Measurements from ENCODE around the gene GPAT2. TPM values are rescaled to one million over a fixed set of nuclear protein-coding genes. Genes with fewer than 3 reads are reported as not detected.
A peak's percentile ranks its signal among the peaks of the same experiment; 100 is the strongest.

The GPAT2 gene
- total and polyA plus RNA-seq, 2 of the 8 experiments (the other 6 are each of a cell fraction or from before 2014, with no cell fraction given): 0.26 to 0.63 TPM

DNA sequence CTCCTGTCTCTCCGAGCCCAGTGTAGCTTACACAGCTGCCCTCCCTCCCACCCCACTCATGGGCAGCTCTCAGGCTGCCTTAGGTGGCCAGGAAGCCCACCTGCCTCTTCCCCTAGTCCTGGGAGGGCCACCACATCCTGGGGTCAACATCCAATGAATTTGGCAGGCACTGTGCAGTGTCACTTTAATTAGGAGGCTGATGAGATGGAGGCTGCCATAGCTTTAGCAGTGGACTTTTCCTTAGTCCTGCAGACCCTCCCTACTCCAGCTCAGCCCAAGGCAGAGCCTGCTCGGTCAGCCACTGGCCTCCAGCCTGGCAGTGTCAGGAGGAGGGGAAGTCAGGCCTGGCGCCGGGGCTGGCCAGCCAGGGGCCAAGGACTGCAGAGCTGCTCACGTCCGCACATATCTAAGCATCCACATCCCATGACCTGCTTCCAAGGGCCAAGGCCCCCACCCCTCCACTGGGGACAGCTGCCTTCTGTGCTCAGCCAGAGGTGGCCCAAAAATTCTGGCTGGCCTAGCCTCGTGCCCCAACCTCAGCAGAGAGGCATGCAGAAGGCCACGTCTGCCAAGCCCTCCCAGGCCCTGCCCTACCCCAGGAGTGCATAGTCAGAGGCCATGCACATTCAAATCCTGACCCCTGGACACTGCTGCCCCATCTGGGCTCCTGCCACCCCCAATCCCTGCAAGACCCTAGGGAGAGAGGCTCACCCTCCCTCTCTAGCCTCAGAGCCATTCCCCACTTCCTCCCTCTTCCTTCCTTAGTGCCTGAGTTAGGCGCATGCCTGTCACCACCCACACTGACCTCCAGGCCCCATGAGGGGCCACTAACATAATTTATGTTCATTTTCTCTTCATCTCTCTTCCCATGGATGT is 48.6 kb upstream of the GPAT2 start:
- FAIRE-seq (no peak), DNase-seq (ENCODE audit: low read depth in 1 of 2, low spot score in 2 of 2) (peak in 1 of 2 experiments; percentile 30)
- Histone ChIP-seq H3K79me1 (ENCODE audit: low read depth, low read length) (no peaks in the 10 kb centered on the region), H4K20me1 (replicated peaks in 1 of 2; ENCODE audit: control insufficient read depth in 1 of 2, insufficient read depth in 2 of 2, low read length in 2 of 2) (no peaks in the 10 kb centered on the region), H2AFZ (ENCODE audit: low read length) (no peak overlapping the region), H3K14ac (ENCODE audit: insufficient read length) (no peak overlapping the region), H3K4me1 (replicated peaks in 1 of 4; ENCODE audit: control insufficient read depth in 3 of 4, insufficient read depth in 4 of 4, low read length in 3 of 4) (no peaks in the 10 kb centered on the region), H4K8ac (ENCODE audit: extremely low read depth, insufficient read depth, low read length) (no peak overlapping the region), H3K23ac (ENCODE audit: insufficient read length) (no peak overlapping the region), H3K27me3 (replicated peaks in 1 of 4; ENCODE audit: control insufficient read depth in 3 of 4, extremely low read depth in 1 of 4, insufficient read depth in 3 of 4, low read length in 3 of 4) (no peaks in the 10 kb centered on the region), H2BK5ac (ENCODE audit: low read depth, low read length) (no peak overlapping the region; the same call in 1 of the 2 replicates), H3K36me3 (ENCODE audit: control insufficient read depth in 2 of 4, insufficient read depth in 4 of 4, low read length in 3 of 4) (no peaks in the 10 kb centered on the region), H4K91ac (replicated peaks; ENCODE audit: insufficient read length, low read length) (no peak overlapping the region), H3K9ac (replicated peaks in 1 of 4; ENCODE audit: extremely low read depth in 1 of 4, low read depth in 3 of 4, low read length in 3 of 4) (no peak overlapping the region), H2BK20ac (ENCODE audit: low read length) (no peak overlapping the region), H4K5ac (ENCODE audit: insufficient read length, low read depth, low read length) (no peak overlapping the region), H3K18ac (ENCODE audit: extremely low read depth, low read length) (no peak overlapping the region), H3K4me3 (ENCODE audit: extremely low read depth in 1 of 4, insufficient read depth in 2 of 4, low read depth in 3 of 4, low read length in 4 of 4) (no peak overlapping the region), H2BK120ac (replicated peaks; ENCODE audit: low read depth, low read length) (no peak overlapping the region), H3K79me2 (ENCODE audit: control insufficient read depth in 1 of 2, insufficient read depth in 2 of 2, low read length in 2 of 2) (no peaks in the 10 kb centered on the region), H3K9me3 (ENCODE audit: insufficient read depth in 2 of 2, low read depth in 1 of 2, low read length in 1 of 2) (no peaks in the 10 kb centered on the region), H3K56ac (replicated peaks; ENCODE audit: insufficient read length, low read depth, low read length) (no peak overlapping the region), H3K4ac (replicated peaks; ENCODE audit: insufficient read length, low read depth, low read length) (no peak overlapping the region), H2BK12ac (ENCODE audit: low read depth, low read length) (no peak overlapping the region), H2BK15ac (ENCODE audit: low read length) (no peak overlapping the region), H3K4me2 (ENCODE audit: insufficient read depth in 1 of 2, low read depth in 2 of 2, low read length in 2 of 2) (no peak overlapping the region), H2AK5ac (ENCODE audit: low read depth, low read length) (no peak overlapping the region), H3K23me2 (ENCODE audit: low read depth, low read length) (no peaks in the 10 kb centered on the region), H3K27ac (ENCODE audit: low read depth, low read length) (no peak overlapping the region)
- ChIA-PET POLR2A (ENCODE audit: partially characterized antibody) (no interaction called here), CTCF (ENCODE audit: partially characterized antibody) (interaction anchor here (0.7 to 1.6 kb wide), 4 partner anchors 8 to 59 kb away, joined by 3 to 7 read pairs (median 4); no protein-coding TSS in a partner anchor)
- 93% methylated on average over 7 of the region's 9 CpGs; no CpG with 5 or more reads in 1 of the 2 experiments for WGBS, 2 experiments (ENCODE audit: extremely low coverage in 1 of 2, insufficient coverage in 1 of 2, insufficient read length in 1 of 2, insufficient replicate concordance in 2 of 2, low coverage in 1 of 2, low lambda C conversion rate in 2 of 2, missing lambda C conversion rate in 1 of 2)
- TF ChIP-seq SRF (IDR thresholded peaks at IDR 0.05; ENCODE audit: low read depth, low read length) (no peak), TAF1 (IDR thresholded peaks at IDR 0.05; ENCODE audit: low read depth, low read length) (no peak), SIRT6 (IDR thresholded peaks at IDR 0.05; ENCODE audit: low read length) (no peak), CTBP2 (IDR thresholded peaks at IDR 0.05; ENCODE audit: borderline replicate concordance, insufficient read depth, insufficient read length, low read length) (no peak), RAD21 (IDR thresholded peaks at IDR 0.05 in 1 of 2, conservative IDR thresholded peaks at IDR 0.05 in 1 of 2; ENCODE audit: low read depth in 2 of 2, low read length in 2 of 2) (no peak), KDM4A (IDR thresholded peaks at IDR 0.05; ENCODE audit: low read depth, low read length, severe bottlenecking) (no peak), CEBPB (IDR thresholded peaks at IDR 0.05; ENCODE audit: low read depth, low read length) (no peak), ASH2L (IDR thresholded peaks at IDR 0.05; ENCODE audit: low read length) (no peak), SUZ12 (IDR thresholded peaks at IDR 0.05; ENCODE audit: low read length) (no peak), HDAC2 (IDR thresholded peaks at IDR 0.05; ENCODE audit: borderline replicate concordance in 1 of 2, low read depth in 2 of 2, low read length in 2 of 2) (no peak), HDAC6 (IDR thresholded peaks at IDR 0.05; ENCODE audit: low read depth, low read length) (no peak), CBX8 (IDR thresholded peaks at IDR 0.05; ENCODE audit: borderline replicate concordance, low read depth, low read length) (no peak)
